B cell (primary cell): ENCODE results near the gene CGB3. TPM values are rescaled to one million over a fixed set of nuclear protein-coding genes. Genes with fewer than 3 reads are reported as not detected.
"Not testable (repeated sequence)": the region's sequence is repeated elsewhere in the genome, so short reads cannot be mapped to it uniquely, and the experiment has no call there.

ENCODE experiments used
- ATAC-seq: fragments of 200-7000 bp; cut with Tn5 transposase; one replicate; pipeline ENCODE4 v1.10.0; 2021; ENCODE audit warnings: low read depth, mild to moderate bottlenecking, moderate number of reproducible peaks, moderate library complexity
- CTCF ChIA-PET: fragments of 350-600 bp; sonication (Branson Sonifier 250); formaldehyde crosslinking; loops from one replicate; lab custom pipeline; 2021; ENCODE audit warnings: antibody characterized with exemption, inconsistent platforms; lab: Charles Lee
- POLR2A ChIA-PET: fragments of 350-600 bp; sonication (Branson Sonifier 250); formaldehyde crosslinking; loops from one replicate; lab custom pipeline; 2021; ENCODE audit warnings: antibody characterized with exemption; lab: Charles Lee
- DNase-seq: peaks from one replicate; pipeline ENCODE4 v3.0.0; 2013
- H2AFZ ChIP-seq: 2 replicates; pipeline ENCODE4 v1.6.1; 2012; ENCODE audit warnings: mild to moderate bottlenecking, low read depth, low read length; ENCODE audit not compliant: insufficient read depth, poor library complexity, severe bottlenecking
- H3K27ac ChIP-seq, 2 donors: 1 replicate in 1 of 2; 2 replicates in 1 of 2; pipeline ENCODE4 v1.5.1; 2012 to 2013; ENCODE audit warnings: low read length in 2 of 2, mild to moderate bottlenecking in 2 of 2, moderate library complexity in 1 of 2
- H3K27me3 ChIP-seq, 4 experiments: fragments of 200-600 bp in 1 of 4; sonication (generic) in 1 of 4; replicated peaks in 1 of 4; 1 replicate in 2 of 4; 2 replicates in 2 of 4; pipeline versions ENCODE4 v1.6.1 to v1.7.0; 2013 to 2016; ENCODE audit warnings: low read length in 3 of 4, mild to moderate bottlenecking in 2 of 4, mixed read lengths in 1 of 4, moderate library complexity in 1 of 4; ENCODE audit not compliant: insufficient read depth in 4 of 4, control insufficient read depth in 3 of 4; ENCODE audit errors: control extremely low read depth in 1 of 4
- H3K36me3 ChIP-seq, 2 experiments: replicated peaks in 1 of 2; 1 replicate in 1 of 2; 2 replicates in 1 of 2; pipeline versions ENCODE4 v1.6.1 to v1.7.1; 2013; ENCODE audit warnings: low read length in 1 of 2; ENCODE audit not compliant: insufficient read depth in 2 of 2, control insufficient read depth in 1 of 2; ENCODE audit errors: control extremely low read depth in 1 of 2, extremely low read depth in 1 of 2
- H3K4me1 ChIP-seq, 2 donors: fragments of 200-600 bp in 1 of 2; sonication (generic) in 1 of 2; 1 replicate in 1 of 2; 2 replicates in 1 of 2; pipeline versions ENCODE4 v1.5.1 to v1.6.1; 2013 to 2017; ENCODE audit warnings: low read length in 2 of 2; ENCODE audit not compliant: control insufficient read depth in 2 of 2, insufficient read depth in 2 of 2
- H3K4me2 ChIP-seq: replicated peaks from 2 replicates; pipeline ENCODE3; 2012; ENCODE audit warnings: mild to moderate bottlenecking, low read depth, low read length; ENCODE audit not compliant: poor library complexity, severe bottlenecking
- H3K4me3 ChIP-seq, 5 experiments: fragments of 200-600 bp in 1 of 5; sonication (generic) in 1 of 5; 1 replicate in 3 of 5; 2 replicates in 2 of 5; pipeline versions ENCODE4 v1.5.1 to v1.7.0; 2011 to 2016; ENCODE audit warnings: low read length in 4 of 5, mild to moderate bottlenecking in 4 of 5, low read depth in 2 of 5, control low read depth in 1 of 5, moderate library complexity in 1 of 5; ENCODE audit not compliant: insufficient read depth in 1 of 5; ENCODE audit errors: control extremely low read depth in 1 of 5, extremely low read depth in 1 of 5
- H3K79me2 ChIP-seq: fragments of 200-600 bp; sonication (generic); one replicate; pipeline ENCODE4 v1.6.0; 2016; ENCODE audit warnings: low read length; ENCODE audit not compliant: control insufficient read depth, insufficient read depth
- H3K9ac ChIP-seq: fragments of 200-600 bp; sonication (generic); 2 replicates; pipeline ENCODE4 v1.6.1; 2017; ENCODE audit warnings: mild to moderate bottlenecking, low read length, moderate library complexity
- H3K9me3 ChIP-seq, 3 donors: one replicate each; pipeline versions ENCODE4 v1.6.1 to v1.7.1; 2013; ENCODE audit warnings: low read length in 2 of 3; ENCODE audit not compliant: control insufficient read depth in 2 of 3, insufficient read depth in 1 of 3; ENCODE audit errors: control extremely low read depth in 1 of 3
- H4K20me1 ChIP-seq: 2 replicates; pipeline ENCODE4 v1.6.0; 2012; ENCODE audit warnings: mild to moderate bottlenecking, low read length; ENCODE audit not compliant: insufficient read depth, control insufficient read depth, poor library complexity, severe bottlenecking
- H3K27ac Mint-ChIP-seq: one replicate; pipeline ENCODE4 v1.8.0; 2021; ENCODE audit warnings: mixed read lengths
- H3K27me3 Mint-ChIP-seq: one replicate; pipeline ENCODE4 v1.8.0; 2021; ENCODE audit warnings: mixed read lengths
- H3K4me1 Mint-ChIP-seq: one replicate; pipeline ENCODE4 v1.8.0; 2021; ENCODE audit warnings: mixed read lengths
- H3K4me3 Mint-ChIP-seq: one replicate; pipeline ENCODE4 v1.8.0; 2021; ENCODE audit warnings: mixed read lengths
- H3K9me3 Mint-ChIP-seq: one replicate; pipeline ENCODE4 v1.8.0; 2022; ENCODE audit warnings: mixed read lengths; ENCODE audit not compliant: insufficient read depth
- EZH2 ChIP-seq: IDR thresholded peaks from 2 replicates; pipeline ENCODE4 v1.6.1; 2012; ENCODE audit warnings: borderline replicate concordance, low read depth, mild to moderate bottlenecking, moderate library complexity, low read length; ENCODE audit not compliant: insufficient read depth, poor library complexity, severe bottlenecking
- WGBS: methylation state at CpG from one replicate; pipeline ENCODE4 v1.1.5; 2013; ENCODE audit warnings: missing lambda C conversion rate; ENCODE audit not compliant: insufficient coverage; 5-methylcytosine and 5-hydroxymethylcytosine counted together
- intact Hi-C: fragments of 100-400 bp; cut with micrococcal nuclease; formaldehyde crosslinking; loops from one replicate; pipeline ENCODE4 v1.10.0; 2022
- polyA plus RNA-seq: library from polyadenylated mRNA; depleted of rRNA; stranded (reverse); fragments of >200 nt; gene quantifications from 2 replicates; pipeline ENCODE4 v1.2.3, GENCODE V29; 2012
- total RNA-seq, 2 donors: library from RNA; stranded (reverse); fragments of 120-200 nt in 1 of 2; gene quantifications; 1 replicate in 1 of 2; 2 replicates in 1 of 2; pipeline versions ENCODE4 v1.2.3 to v1.2.4, GENCODE V29; 2013 to 2022
- TF ChIP-seq, protein P1 (sequence below): fragments of 200-600 bp; IDR thresholded peaks from one replicate; pipeline ENCODE4 v1.8.0; 2022; ENCODE audit warnings: antibody characterized with exemption, mild to moderate bottlenecking

The CGB3 gene
- total and polyA plus RNA-seq, 2 donors (not counting 1 experiment from before 2014, with no cell fraction given): not detected

DNA sequence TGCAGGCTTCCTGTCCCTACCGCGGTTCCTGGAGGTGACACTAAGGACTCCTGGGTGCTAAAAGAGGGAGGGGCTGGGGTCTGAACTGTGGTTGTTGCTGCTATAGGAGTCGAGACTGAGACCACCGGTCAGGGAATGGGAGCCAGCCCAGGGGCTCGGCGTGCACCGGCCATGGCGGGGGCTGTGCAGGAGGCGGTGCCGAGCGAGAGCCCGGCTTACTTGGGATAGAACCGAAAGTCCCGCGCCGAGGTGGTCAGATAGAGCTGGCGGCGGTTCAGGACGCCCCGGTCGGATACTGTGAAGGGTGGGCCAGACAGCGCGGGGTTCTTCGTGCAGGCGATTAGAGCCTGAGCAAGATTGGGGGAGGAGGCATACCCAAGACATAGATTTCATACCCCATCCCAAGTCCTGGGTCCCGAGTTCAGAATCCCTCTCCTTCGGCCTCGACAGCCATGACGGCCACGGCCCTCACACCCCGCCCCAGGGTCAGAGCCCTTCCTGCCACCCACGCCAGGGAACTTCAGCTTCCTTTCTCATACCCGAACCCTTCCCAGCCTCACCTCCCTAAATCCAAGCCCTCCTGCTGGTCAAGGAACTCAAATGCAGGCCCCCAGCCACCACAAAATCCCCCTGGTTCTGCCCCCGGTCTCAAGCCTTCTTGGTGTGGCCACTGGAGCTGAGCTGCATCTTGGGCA, 32.9 kb upstream of the CGB3 start:
- ATAC-seq, intact Hi-C loops, H4K20me1 ChIP-seq, H3K36me3 ChIP-seq, H3K9me3 Mint-ChIP-seq, H3K79me2 ChIP-seq, H3K27ac ChIP-seq, H3K27ac Mint-ChIP-seq: not testable (repeated sequence)
- Histone ChIP-seq H3K9me3 (peaks cover 0 to 27% (median 0%) of the 10 kb centered on the region in 3 donors), H3K4me3 (peak overlapping the region in 4 of 5 experiments; percentile 51 to 77 (median 56)), H3K27me3 (peaks cover 0 to 57% (median 23%) of the 10 kb centered on the region in 4 experiments), H3K4me1 (peaks cover 17 to 28% of the 10 kb centered on the region in 2 donors), H3K9ac (peak overlapping the region; percentile 69), H2AFZ (peak overlapping the region; percentile 93), H3K4me2 (peak overlapping the region; percentile 98)
- 6% methylated on average over 33 of the region's 34 CpGs for WGBS
- ChIA-PET POLR2A (interaction anchor here (0.5 kb wide), 1 partner anchor 1463 kb away, joined by 6 read pairs; no protein-coding TSS in a partner anchor), CTCF (interaction anchor here (0.7 to 1.5 kb wide), 6 partner anchors 40 to 142 kb away, joined by 3 to 5 read pairs (median 4); partner anchors contain the start of genes GYS1 and RUVBL2)
- peak; percentile 46 for DNase-seq
- peak overlapping the region; percentile 90 for H3K4me3 Mint-ChIP-seq
- H3K4me1 Mint-ChIP-seq: peaks cover 22% of the 10 kb centered on the region
- peaks cover 28% of the 10 kb centered on the region for H3K27me3 Mint-ChIP-seq

DNA sequence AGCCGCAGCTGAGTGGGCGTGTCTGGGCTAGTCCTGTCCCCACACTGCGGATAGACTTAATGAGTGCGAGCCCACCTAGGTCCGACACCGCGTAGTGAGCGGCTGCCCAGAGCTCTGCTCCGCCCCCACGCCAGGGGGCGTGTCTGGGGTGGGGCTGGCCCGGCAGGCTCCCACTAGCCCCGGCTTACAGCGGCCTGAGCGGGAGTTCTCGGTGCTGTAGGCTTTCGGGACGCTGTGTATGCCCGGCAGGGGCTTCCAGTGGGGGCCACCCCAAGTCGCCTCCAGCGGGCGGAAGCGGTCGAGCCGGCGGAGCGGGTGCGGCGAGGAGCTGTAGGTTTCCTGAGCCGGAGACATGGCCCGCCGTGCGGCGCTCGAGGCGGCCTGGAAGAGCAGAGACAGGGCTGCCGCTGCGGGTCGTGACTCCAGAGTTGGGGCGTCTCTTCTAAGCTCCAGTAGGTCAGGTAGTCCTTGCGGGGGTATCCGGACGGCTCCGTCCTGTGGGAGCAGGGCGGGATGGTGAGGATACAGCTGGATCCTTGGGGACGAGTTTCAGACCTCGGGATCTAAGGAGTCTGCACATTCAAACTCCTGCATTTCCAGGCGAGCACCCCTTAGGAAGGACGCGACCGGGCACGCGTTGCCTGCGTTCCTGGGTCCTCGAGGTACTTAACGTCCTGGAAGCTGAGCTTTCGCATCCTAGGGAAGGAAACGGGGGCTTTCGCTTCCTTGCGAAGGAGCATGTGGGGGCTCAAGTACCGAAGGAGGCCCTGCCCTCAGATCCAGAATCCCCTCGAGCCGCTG, 32.2 kb upstream of the CGB3 start:
- CTCF ChIA-PET: interaction anchor here (0.6 to 1.5 kb wide), 6 partner anchors 13 to 143 kb away, joined by 3 to 5 read pairs (median 4); partner anchors contain the start of genes GYS1 and RUVBL2
- peaks cover 0 to 23% (median 0%) of the 10 kb centered on the region in 3 donors for H3K9me3 ChIP-seq
- H3K4me3 Mint-ChIP-seq: peak overlapping the region; percentile 90
- H3K27me3 Mint-ChIP-seq: peaks cover 28% of the 10 kb centered on the region
- intact Hi-C loops: no loop called here
- H3K4me1 ChIP-seq: peaks cover 17 to 28% of the 10 kb centered on the region in 2 donors
- peaks cover 0 to 49% (median 20%) of the 10 kb centered on the region in 4 experiments for H3K27me3 ChIP-seq
- no peaks in the 10 kb centered on the region for H3K79me2 ChIP-seq
- no peaks in the 10 kb centered on the region for H3K36me3 ChIP-seq
- H2AFZ ChIP-seq: peak overlapping the region; percentile 93
- no peaks in the 10 kb centered on the region for H3K9me3 Mint-ChIP-seq
- 1% methylated on average over 63 of the region's 63 CpGs for WGBS
- peaks cover 22% of the 10 kb centered on the region for H3K4me1 Mint-ChIP-seq
- ATAC-seq: peak; percentile 84
- H3K4me3 ChIP-seq: peak overlapping the region in 4 of 5 experiments; percentile 51 to 77 (median 56)
- peak; percentile 74 for DNase-seq
- peak overlapping the region; percentile 98 for H3K4me2 ChIP-seq
- H3K27ac ChIP-seq: no peak overlapping the region
- peak overlapping the region; percentile 69 for H3K9ac ChIP-seq
- H3K27ac Mint-ChIP-seq: no peak overlapping the region
- POLR2A ChIA-PET: interaction anchor here (0.5 kb wide), 1 partner anchor 84 kb away, joined by 18 read pairs; no protein-coding TSS in a partner anchor
- H4K20me1 ChIP-seq: no peaks in the 10 kb centered on the region
- no peak for TF ChIP-seq EZH2
- TF ChIP-seq, protein P1, sequence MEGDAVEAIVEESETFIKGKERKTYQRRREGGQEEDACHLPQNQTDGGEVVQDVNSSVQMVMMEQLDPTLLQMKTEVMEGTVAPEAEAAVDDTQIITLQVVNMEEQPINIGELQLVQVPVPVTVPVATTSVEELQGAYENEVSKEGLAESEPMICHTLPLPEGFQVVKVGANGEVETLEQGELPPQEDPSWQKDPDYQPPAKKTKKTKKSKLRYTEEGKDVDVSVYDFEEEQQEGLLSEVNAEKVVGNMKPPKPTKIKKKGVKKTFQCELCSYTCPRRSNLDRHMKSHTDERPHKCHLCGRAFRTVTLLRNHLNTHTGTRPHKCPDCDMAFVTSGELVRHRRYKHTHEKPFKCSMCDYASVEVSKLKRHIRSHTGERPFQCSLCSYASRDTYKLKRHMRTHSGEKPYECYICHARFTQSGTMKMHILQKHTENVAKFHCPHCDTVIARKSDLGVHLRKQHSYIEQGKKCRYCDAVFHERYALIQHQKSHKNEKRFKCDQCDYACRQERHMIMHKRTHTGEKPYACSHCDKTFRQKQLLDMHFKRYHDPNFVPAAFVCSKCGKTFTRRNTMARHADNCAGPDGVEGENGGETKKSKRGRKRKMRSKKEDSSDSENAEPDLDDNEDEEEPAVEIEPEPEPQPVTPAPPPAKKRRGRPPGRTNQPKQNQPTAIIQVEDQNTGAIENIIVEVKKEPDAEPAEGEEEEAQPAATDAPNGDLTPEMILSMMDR: peak; percentile 46

DNA sequence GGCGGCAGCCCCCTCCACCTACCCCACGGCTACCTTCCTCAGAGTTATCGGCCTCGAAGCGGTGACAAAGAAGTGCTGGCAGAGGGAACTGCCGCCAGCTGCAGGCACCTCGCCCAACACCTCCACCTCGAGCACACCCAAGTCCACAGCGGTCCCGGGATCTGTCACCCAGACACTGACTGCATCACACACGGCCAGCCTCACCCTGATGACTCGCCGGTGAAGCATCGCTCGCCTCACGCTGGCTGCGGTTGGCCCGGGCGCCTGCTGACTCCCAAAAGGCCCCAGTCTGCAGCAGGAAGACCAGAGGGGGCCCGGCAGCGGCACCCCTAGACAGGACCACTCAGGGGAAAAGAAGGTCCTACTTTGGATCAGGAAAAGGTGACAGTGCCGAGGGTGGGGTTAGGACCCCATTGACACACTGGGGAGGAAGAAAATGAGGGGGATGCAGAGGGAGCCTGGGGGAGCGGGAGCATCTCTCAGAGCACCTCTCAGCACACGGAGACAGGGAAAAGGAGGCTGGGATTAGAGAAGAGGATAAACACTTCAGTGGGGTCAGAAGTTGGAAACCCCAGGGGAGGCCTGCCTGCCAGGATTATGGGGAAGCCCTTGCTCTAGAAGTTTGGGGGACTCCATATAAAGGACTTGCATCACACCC, 26.4 kb upstream of the CGB3 start:
- H3K9me3 ChIP-seq, CTCF ChIA-PET, H3K9ac ChIP-seq, H2AFZ ChIP-seq, intact Hi-C loops, H3K4me3 ChIP-seq, H3K4me3 Mint-ChIP-seq, H3K27ac Mint-ChIP-seq, DNase-seq, H3K27me3 ChIP-seq, H4K20me1 ChIP-seq, H3K4me1 Mint-ChIP-seq, ATAC-seq, H3K36me3 ChIP-seq, H3K79me2 ChIP-seq, H3K27ac ChIP-seq, H3K27me3 Mint-ChIP-seq, H3K9me3 Mint-ChIP-seq, H3K4me1 ChIP-seq, POLR2A ChIA-PET, H3K4me2 ChIP-seq: not testable (repeated sequence)
- 90% methylated on average over 22 of the region's 24 CpGs for WGBS
